ENCODE results near the gene C10orf71. TPM values are rescaled to one million over a fixed set of nuclear protein-coding genes. Genes with fewer than 3 reads are reported as not detected.

The C10orf71 gene
- total RNA-seq, 1 donor: not detected

DNA sequence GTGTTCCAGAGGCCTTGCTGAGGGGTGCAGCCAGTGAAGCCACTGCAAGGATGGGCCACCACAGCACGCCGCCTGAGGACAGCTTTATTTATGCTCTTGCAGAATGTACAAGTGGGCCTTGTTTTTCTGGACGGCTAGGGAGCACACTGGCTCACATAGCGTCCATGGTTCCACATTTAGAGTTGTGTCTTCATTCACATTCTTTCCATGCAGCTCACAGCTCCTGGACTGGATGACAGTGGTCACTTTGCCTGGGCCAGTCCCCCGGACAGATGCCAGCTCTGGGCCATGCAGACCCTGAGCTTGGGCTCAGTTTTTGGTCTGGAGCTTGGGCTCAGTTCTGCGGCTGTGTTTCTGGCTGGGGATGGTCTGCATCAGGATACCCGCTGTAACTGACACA, 2.6 kb upstream of the C10orf71 start:
- TF ChIP-seq, protein P1, sequence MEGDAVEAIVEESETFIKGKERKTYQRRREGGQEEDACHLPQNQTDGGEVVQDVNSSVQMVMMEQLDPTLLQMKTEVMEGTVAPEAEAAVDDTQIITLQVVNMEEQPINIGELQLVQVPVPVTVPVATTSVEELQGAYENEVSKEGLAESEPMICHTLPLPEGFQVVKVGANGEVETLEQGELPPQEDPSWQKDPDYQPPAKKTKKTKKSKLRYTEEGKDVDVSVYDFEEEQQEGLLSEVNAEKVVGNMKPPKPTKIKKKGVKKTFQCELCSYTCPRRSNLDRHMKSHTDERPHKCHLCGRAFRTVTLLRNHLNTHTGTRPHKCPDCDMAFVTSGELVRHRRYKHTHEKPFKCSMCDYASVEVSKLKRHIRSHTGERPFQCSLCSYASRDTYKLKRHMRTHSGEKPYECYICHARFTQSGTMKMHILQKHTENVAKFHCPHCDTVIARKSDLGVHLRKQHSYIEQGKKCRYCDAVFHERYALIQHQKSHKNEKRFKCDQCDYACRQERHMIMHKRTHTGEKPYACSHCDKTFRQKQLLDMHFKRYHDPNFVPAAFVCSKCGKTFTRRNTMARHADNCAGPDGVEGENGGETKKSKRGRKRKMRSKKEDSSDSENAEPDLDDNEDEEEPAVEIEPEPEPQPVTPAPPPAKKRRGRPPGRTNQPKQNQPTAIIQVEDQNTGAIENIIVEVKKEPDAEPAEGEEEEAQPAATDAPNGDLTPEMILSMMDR (IDR thresholded peaks at IDR 0.05; ENCODE audit: insufficient read depth, low read length): no peak
- H3K4me3 ChIP-seq (ENCODE audit: low read depth, low read length): no peak overlapping the region
- DNase-seq (ENCODE audit: low read depth): no peak

DNA sequence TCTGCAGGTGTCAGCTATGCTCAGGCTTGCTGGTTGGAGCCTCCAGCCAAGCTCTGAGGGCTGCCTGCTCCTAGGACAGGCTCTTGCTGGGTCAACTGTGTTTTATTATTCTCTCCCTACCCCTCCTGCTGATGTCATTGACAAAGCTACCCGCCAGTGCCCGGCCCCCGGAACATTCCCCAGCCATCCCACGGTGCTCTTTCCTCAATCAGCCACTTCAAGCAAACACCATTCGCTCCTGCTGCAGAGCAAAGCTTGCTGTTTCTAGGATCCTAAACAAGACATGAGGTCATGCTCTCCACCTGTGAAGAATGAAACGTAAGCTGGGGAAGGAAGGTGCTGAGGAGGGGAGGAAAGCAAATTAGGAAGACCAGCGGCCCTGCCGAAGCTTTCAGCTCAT, 2.1 kb upstream of the C10orf71 start:
- H3K4me3 ChIP-seq (ENCODE audit: low read depth, low read length): no peak overlapping the region
- TF ChIP-seq, protein P1 (IDR thresholded peaks at IDR 0.05; ENCODE audit: insufficient read depth, low read length): no peak
- DNase-seq (ENCODE audit: low read depth): no peak

DNA sequence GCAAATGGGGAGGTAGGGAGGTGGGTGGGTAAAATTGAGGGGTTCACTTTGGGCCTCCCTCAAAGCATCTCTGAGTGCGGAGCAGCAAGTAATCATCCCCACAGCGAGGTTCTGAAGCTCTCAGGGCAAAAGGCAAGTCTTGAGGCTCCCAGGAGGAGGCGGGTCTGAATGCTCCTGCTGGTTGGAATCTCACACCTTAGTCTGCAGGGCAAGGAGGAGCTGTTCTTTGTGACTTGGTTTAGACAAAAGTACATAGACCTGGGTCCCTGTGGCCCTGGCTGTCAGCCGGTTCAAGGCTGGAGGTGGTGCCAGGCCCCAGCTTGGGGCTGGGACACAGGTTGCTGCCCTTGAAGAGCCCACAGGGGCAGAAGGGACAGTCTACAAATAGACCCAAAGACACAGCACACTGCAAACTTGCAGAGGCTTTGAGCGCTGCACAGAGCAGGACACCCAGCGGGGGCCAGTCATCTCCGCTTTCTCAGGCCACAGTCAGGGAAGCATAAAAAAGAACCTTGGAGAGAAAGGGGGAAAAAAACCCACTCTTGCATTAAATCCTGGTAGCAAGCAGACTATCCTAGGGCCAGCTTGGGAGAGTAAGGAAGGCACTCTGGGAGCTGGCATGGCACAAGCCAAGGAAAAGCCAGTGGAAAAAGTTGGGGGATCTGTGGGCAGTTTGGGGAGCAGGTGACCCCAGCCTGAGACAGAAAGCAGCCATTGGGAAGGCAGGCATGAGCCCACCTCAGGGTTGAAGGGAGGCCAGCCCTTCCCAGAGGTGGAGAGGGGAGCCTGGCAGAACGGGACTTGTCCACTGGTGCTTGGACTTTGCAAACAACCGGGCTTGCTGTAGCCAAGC, 926 bp upstream of the C10orf71 start:
- no peak overlapping the region for H3K4me3 ChIP-seq (ENCODE audit: low read depth, low read length)
- TF ChIP-seq, protein P1 (IDR thresholded peaks at IDR 0.05; ENCODE audit: insufficient read depth, low read length): no peak
- DNase-seq (ENCODE audit: low read depth): no peak

DNA sequence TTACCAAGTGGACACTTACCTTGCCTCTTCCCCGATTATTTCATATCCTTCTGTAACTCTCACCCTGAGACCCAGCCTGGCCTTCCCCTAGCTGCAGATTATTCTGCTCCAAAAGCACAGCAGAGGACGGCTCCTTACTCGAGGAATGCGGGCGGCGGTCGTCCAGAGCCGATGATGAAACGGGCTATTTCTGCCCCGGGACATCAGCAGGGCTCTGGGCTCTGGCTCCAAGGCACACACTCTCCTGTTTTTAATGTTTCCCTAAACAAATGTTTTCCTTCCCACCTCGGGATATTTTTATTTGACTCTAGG, 343 bp upstream of the C10orf71 start:
- TF ChIP-seq, protein P1 (IDR thresholded peaks at IDR 0.05; ENCODE audit: insufficient read depth, low read length): no peak

DNA sequence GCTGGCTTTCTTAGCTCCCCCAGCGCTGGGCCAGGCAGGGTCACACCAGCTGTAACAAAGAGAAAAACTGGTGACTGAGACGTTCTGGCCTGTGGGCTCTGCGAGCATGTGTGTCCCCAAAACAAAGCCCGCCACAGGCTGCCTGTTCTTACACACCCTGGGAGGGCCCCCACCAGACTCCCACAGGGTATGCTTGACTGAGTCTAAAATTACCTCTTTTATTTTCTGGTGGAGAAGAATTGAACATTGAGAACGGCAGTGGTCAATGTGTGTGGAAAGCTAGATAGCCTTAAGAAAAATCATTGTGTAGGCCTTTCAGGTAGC, 808 bp downstream of the C10orf71 start:
- TF ChIP-seq, protein P1 (IDR thresholded peaks at IDR 0.05; ENCODE audit: insufficient read depth, low read length): no peak
- DNase-seq (ENCODE audit: low read depth): no peak
- no peak overlapping the region for H3K4me3 ChIP-seq (ENCODE audit: low read depth, low read length)

More for the DNA sequence above, 343 bp upstream of the C10orf71 start:
- peak; percentile 7 for DNase-seq (ENCODE audit: low read depth)
- H3K4me3 ChIP-seq (ENCODE audit: low read depth, low read length): no peak overlapping the region

DNA sequence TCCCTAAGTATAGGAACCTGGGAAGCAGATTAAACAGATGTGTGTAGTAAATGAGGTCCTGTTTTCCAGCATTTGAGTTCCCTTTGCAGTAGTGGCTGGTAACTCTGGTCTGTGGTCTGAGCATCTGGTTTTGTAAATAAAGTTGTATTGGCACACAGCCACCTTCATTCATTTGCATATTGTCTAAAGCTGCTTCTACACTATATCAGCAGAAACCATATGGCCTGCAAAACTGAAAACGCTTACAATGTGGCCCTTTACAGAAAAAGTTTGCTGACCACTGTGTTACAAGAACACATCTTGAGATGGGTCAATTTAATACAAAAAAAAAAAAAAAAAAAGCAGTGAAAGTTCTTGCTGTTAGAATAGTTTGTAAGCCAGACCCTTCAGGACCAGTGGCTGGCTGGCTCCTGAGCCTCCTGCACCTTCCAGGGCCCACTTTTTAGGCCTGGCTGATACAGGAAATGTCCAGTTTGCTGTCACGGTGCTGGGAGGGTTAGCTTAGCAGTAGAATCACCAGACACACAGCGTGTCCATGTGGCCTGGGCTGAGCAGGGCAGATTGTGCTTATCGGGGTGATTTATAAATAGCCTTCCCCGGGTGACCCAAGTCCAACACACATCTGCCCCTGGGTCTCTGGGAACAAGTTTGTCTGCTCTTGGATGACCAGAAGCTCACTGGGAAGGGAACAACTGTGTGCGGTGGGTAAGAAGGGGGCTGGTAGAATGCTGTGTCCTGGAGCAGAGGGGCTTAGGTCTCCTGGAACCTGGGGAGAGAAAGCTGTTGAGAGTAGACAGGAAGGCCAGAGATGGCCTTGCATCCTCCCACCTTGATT, 1.4 kb downstream of the C10orf71 start:
- no peak overlapping the region for H3K4me3 ChIP-seq (ENCODE audit: low read depth, low read length)
- TF ChIP-seq, protein P1 (IDR thresholded peaks at IDR 0.05; ENCODE audit: insufficient read depth, low read length): no peak
- DNase-seq (ENCODE audit: low read depth): no peak

Data from fibroblast of the aortic adventitia (primary cell).